DMS114 treated with DMSO at 0.1 percent for 48 hours (cell line): ENCODE data around the gene EXOC1L.

Experiments used
- DNase-seq: peaks from one replicate; lab custom pipeline; 2025; ENCODE audit not compliant: unreplicated experiment; lab: John Stamatoyannopoulos, UW

The EXOC1L gene

GRCh38 chr4:55819634-55820033, at the start of gene EXOC1L:
EXOC1L (plus strand) TSS chr4:55819790; CDS start chr4:55820027, 237 bp downstream.
- peak; percentile 8 for DNase-seq

- DNase-seq, result no peak
These were observed 48.9 kb upstream of the EXOC1L start for GRCh38 chr4:55770662-55771061.

- no peak for DNase-seq
These were observed 38.2 kb upstream of the EXOC1L start for GRCh38 chr4:55781341-55781740.

- DNase-seq, result no peak
These were observed 37.8 kb upstream of the EXOC1L start for GRCh38 chr4:55781812-55782211.

- DNase-seq, result no peak
These were observed 36.0 kb upstream of the EXOC1L start for GRCh38 chr4:55783584-55783983.

GRCh38 chr4:55784747-55785146, 34.8 kb upstream of the EXOC1L start:
- DNase-seq, result no peak

GRCh38 chr4:55791666-55792065, 27.9 kb upstream of the EXOC1L start:
- no peak for DNase-seq

- DNase-seq, result no peak
These were observed 26.1 kb upstream of the EXOC1L start for GRCh38 chr4:55793479-55793878.

- DNase-seq, result no peak
These were observed 25.5 kb upstream of the EXOC1L start for GRCh38 chr4:55794053-55794452.

- no peak for DNase-seq
These were observed 24.2 kb upstream of the EXOC1L start for GRCh38 chr4:55795341-55795740.

GRCh38 chr4:55801498-55801897, 18.1 kb upstream of the EXOC1L start:
- no peak for DNase-seq

- DNase-seq, result no peak
These were observed 12.0 kb upstream of the EXOC1L start for GRCh38 chr4:55807556-55807955.

GRCh38 chr4:55808186-55808585, 11.4 kb upstream of the EXOC1L start:
- no peak for DNase-seq

GRCh38 chr4:55808632-55809031, 11.0 kb upstream of the EXOC1L start:
- DNase-seq, result no peak

GRCh38 chr4:55817691-55818090, 1.9 kb upstream of the EXOC1L start:
- DNase-seq, result no peak

GRCh38 chr4:55820279-55820678, 689 bp downstream of the EXOC1L start:
- DNase-seq, result no peak

GRCh38 chr4:55822329-55822728, 2.7 kb downstream of the EXOC1L start:
- DNase-seq, result no peak

GRCh38 chr4:55824865-55825264, 5.3 kb downstream of the EXOC1L start:
- no peak for DNase-seq

- DNase-seq, result no peak
These were observed 7.4 kb downstream of the EXOC1L start for GRCh38 chr4:55826986-55827385.

- no peak for DNase-seq
These were observed 8.0 kb downstream of the EXOC1L start for GRCh38 chr4:55827582-55827981.

- no peak for DNase-seq
These were observed 10.5 kb downstream of the EXOC1L start for GRCh38 chr4:55830048-55830447.

GRCh38 chr4:55830716-55831115, 11.1 kb downstream of the EXOC1L start:
- DNase-seq, result no peak

- DNase-seq, result no peak
These were observed 14.7 kb downstream of the EXOC1L start for GRCh38 chr4:55834086-55834795.
